GM18858 (cell line): ENCODE results near the gene UQCC2.

Experiments used
- ATAC-seq: cut with Tn5 transposase; IDR thresholded peaks from one replicate; pipeline ENCODE4 v1.9.1; 2021; ENCODE audit not compliant: unreplicated experiment

The UQCC2 gene

DNA sequence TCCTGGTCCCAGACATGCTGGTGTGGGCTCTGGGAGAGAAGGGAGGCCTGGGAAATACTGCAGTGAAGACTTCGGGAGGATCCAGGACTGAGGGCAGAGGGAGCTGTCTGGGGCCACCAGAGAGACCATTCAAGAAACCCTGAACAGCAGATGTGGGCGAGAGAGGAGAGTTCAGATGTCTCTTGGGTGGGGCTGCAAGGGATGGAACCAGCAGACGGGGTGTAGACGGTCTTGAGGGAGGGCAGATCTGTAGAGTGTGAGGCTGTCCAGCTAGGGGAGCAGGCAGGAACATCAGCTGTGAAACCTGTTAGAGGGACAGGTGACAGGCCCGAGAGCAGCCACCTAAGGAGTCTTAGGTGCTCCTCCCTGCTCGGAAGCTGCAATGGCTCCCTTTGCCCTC lies 51.5 kb downstream of the UQCC2 start:
- ATAC-seq, result no peak

DNA sequence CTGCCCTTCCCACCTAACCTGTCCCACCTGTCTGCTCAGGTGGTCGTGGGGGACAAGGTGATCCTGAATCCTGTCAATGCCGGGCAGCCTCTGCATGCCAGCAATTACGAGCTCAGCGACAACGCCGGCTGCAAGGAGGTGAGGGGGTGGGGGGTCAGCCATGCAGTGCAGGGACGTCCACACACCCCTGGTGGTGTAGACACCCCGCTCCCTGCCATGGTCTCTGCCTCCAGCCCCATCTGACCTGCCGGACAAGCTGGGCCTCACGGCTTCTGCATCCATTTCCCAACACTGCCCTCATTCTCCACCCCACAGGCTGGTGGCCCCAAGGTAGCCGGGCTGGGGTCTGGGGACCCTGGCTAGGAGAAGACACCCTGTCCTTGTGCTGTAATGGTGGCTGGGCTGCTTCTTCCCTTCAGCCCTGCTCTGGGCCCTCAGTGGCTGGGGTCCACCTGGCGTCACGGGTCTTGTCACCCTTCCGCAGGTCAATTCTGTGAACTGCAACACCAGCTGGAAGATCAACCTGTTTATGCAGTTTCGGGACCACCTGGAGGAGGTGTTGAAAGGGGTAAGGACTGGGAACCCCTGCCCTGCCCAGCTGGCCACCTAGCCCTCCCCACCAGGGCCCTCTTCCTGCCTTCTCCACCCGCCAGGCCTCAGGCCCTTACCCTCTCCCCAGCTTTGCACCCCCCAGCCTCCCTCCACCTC lies 52.4 kb downstream of the UQCC2 start:
- ATAC-seq, result no peak

DNA sequence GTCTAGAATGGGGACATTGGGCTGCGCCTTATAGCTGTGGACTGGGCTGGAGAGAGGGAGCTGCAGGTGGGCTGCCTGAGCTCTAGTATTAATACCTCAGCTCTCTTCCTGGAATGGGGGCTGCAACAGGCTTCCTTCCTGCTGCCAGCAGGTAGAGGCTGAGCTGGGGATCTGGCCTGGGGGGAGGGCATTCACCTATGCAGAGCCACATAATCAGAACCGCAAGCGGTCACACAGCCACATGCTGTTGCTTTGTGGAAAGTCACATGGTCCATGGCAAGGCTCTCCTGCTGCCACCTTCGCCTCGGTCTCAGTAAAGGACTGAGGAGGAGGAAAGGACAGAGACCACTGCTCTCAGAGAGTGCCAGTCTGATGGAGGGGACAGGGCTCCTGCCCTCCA lies 54.7 kb downstream of the UQCC2 start:
- ATAC-seq, result no peak

DNA sequence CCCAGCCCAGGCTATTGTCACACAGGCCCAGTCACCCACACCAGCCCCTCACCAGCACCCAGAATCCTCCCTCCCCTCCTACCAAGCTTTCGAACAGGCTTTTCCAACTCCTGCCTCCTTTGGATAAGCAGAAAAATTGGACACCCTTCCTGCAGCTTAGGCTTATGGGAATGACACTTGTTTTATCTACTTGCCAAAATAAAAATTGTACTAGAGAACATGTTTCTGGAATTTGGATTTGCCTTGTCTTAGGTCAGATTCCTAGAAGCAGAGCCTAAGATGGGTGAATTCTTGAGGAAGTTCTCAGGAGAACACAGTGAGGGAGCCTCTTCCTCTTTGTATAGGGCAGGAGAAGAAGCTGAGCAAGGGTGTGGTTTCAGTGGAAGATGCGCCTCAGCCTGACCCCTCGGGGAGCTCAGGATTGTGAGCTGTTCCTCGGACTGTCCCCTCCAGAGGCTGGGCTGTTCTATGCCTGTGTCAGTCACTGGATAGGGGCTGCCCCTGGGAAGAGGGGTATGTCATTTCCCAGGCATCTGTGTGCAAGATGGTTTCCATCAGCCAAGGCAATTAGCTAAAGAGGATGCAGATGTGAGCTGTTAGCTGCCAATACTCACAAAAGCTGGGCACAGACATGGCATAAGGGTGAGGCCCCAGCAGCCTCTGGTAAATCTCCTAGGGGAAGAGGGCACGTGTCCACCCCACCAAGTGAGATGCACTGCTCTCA lies 56.5 kb downstream of the UQCC2 start:
- ATAC-seq, result no peak

DNA sequence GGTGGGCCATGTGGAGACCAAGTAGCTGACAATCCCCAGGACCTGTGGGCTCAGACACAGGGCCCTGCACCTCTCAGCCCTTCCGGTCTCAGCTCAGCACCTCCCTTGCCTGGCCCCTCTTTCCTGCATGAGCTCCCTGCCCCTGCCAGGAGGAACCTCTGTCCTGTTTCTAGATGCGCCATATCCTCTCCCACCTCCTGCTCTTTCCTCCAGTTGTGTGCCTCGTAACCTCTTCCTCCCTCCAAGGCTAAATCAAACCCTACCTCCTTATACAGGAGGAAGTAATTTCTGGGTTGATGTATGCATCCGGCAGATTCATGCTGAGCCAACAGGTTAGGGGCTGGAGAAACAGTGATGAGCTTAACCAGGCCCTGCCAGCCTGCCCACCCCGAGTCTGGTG lies 59.5 kb downstream of the UQCC2 start:
- ATAC-seq, result no peak

- ATAC-seq, result no peak
These were observed 60.1 kb downstream of the UQCC2 start for GRCh38 chr6:33651403-33651802.
